Activated T-cell treated with anti-CD3 and anti-CD28 coated beads for 48 hours (primary cell): Measurements from ENCODE around the gene FAM20A.
"Not testable (repeated sequence)": the region's sequence is repeated elsewhere in the genome, so short reads cannot be mapped to it uniquely, and the experiment has no call there.

ENCODE experiments used
- DNase-seq: peaks from one replicate; pipeline ENCODE4 v3.0.0-alpha.2; 2020; ENCODE audit warnings: low read depth

The FAM20A gene

DNA sequence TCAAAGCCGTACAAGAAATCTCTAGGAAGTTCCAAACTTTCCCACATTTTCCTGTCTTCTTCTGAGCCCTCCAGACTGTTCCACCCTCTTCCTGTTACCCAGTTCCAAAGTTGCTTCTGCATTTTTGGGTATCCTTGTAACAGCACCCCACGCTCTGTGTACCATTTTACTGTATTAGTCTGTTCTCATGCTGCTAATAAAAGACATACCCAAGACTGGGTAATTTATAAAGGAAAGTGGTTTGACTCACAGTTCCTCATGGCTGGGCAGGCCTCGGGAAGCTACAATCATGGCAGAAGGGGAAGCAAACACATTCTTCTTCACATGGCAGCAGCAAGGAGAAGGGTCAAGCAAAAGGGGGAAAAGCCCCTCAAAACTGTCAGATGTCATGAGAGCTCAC, 82.1 kb downstream of the FAM20A start:
- not testable (repeated sequence) for DNase-seq

DNA sequence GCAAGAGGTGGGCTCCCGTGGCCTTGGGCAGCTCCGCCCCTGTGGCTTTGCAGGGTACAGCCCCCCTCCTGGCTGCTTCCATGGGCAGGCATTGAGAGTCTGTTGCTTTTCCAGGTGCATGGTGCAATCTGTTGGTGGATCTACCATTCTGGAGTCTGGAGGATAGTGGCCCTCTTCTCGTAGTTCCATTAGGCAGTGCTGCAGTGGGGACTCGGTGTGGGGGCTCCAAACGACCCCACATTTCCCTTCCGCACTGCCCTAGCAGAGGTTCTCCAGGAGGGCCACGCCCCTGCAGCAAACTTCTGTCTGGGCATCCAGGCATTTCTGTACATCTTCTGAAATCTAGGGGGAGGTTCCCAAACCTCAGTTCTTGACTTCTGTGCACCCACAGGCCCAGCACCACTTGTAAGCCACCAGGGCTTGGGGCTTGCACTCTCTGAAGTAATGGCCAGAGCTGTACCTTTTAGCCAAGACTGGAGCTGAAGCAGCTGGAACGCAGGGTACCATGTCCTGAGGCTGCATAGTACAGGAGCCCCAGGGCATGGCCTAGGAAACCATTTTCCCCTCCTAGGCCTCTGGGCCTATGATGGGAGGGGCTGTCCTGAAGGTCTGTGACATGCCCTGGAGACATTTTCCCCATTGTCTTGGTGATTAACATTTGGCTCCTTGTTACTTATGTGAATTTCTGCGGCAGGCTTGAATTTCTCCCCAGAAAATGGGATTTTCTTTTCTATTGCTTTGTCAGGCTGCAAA, 82.9 kb downstream of the FAM20A start:
- DNase-seq: no peak

DNA sequence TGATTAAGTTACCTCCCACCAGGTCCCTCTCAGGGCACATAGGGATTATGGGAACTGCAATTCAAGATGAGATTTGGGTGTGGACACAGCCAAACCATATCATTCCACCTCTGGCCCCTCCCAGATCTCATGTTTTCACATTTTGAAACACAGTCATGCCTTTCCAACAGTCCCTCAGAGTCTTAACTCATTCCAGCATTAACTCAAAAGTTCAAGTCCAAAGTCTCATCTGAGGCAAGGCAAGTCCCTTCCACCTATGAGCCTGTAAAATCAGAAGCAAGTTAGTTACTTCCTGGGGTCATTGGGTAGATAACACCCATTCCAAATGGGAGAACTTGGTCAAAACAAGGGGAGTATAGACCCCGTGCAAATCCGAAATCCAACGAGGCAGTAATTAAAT, 83.6 kb downstream of the FAM20A start:
- not testable (repeated sequence) for DNase-seq

GRCh38 chr17:68516732-68517131, 84.4 kb downstream of the FAM20A start:
- DNase-seq: no peak

GRCh38 chr17:68514831-68515635, 86.1 kb downstream of the FAM20A start:
- no peak for DNase-seq

- no peak for DNase-seq
These were observed 87.2 kb downstream of the FAM20A start for GRCh38 chr17:68513932-68514331.

GRCh38 chr17:68512960-68513474, 88.2 kb downstream of the FAM20A start:
- DNase-seq: no peak

GRCh38 chr17:68512247-68512959, 88.8 kb downstream of the FAM20A start, which contains the start of gene PRKAR1A:
Gene PRKAR1A, plus strand, starts transcription at chr17:68512430. Its CDS starts 2,970 bp downstream, at chr17:68515400.
- peak; percentile 87 for DNase-seq

- DNase-seq: peak; percentile 44
These were observed 89.4 kb downstream of the FAM20A start for GRCh38 chr17:68511671-68512246.

- no peak for DNase-seq
These were observed 89.9 kb downstream of the FAM20A start for GRCh38 chr17:68511254-68511670.

GRCh38 chr17:68509141-68510057, 91.8 kb downstream of the FAM20A start:
- DNase-seq: no peak

DNA sequence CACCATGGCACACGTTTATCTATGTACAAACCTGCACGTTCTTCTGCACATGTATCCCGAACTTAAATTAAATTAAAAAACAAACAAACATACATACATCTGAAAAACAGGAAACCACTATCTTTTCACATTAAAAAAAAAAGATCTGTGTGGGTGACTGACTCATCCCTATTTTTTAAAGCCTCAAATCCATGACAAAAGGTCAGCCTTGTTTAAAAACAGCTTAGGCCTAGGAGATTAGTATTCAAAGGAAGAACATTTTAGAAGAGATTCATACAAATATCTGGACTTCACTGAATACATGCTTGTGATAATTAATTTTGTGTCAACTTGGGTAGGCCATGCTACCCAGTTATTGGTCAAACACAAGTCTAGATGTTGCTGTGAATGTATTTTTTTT, 93.6 kb downstream of the FAM20A start:
- DNase-seq: no peak

DNA sequence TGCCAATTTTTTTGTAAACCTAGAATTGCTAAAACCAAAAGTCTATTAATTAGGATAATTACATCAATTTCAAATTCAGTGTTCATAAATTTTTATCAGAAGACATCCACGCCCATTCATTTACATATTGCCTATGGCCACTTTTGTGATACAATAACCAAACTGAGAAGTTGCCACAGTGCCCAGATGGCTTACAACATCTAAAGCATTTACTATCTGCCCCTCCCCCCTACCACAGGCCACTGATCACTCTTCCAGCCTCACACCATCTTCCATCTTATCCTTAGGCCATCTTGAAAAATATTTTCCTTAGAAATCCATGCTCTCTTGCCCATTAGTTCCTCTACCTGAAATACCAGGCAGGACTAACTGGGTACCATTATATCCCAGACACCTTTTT, 95.2 kb downstream of the FAM20A start:
- DNase-seq: no peak

GRCh38 chr17:68501074-68501473, 100.1 kb downstream of the FAM20A start:
- no peak for DNase-seq

DNA sequence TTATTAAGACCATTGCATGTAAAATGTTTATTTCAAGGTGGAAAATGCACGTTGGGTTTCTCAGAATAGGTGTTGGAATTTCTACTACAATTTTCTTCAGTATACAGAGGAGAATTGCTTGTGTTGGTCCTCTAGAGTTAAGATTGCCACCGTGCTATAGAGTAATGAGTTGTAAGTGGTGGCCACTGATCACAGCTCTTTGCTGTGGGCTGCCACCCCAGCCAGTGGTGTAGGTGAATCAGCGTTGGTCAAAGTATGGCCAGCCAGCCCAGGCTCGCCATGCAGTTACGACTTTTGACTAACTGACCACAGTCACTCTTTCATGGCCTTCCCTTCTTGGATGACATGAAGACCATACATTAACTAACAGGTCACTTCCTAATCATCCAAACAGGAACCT, 101.6 kb downstream of the FAM20A start:
- DNase-seq: no peak

DNA sequence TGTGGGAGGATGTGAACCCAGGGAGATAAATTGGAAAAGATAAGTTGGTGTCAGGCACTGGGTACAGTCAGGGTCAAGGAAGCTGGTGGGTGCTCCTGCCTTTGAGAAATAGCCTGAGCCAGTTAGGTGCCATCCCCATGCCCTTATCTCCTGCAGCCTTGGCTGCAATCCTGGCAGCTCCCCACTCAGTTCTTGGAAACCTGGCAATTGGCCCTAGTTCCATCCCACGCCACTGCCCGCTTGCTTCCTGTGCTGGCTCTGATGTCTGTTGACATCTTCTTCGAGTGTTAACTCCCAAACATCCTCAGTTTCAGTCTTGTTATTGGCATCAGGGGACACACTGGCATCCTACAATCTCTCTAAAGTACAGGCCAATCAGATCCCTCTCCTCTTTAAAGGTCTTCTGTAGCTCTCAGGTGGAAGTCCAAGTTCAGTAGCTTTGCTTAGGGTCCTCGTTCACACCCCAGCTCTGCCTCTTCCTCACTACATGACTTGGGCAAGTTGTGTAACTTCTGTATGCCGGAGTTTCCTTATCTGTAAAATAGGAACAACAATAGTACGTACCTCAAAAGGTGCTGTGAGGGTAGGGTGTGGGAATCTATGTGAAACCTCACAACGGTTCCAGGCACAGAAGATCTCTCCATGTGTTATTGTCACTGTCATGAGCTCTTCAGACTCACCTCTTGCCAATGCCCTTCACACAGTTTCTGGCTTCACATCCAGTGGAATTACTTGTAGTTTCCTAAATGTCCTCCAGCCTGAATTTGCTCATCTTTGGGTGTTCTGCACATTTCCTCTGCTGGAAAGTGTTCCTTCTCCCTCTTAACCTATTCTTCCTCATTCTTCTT, 102.5 kb downstream of the FAM20A start:
- DNase-seq: no peak

GRCh38 chr17:68497885-68498319, 103.3 kb downstream of the FAM20A start:
- DNase-seq: no peak

GRCh38 chr17:68495081-68495480, 106.1 kb downstream of the FAM20A start:
- no peak for DNase-seq

GRCh38 chr17:68492394-68493054, 108.6 kb downstream of the FAM20A start:
- DNase-seq: not testable (repeated sequence)
